ENCODE measurements around the gene CASZ1.

The CASZ1 gene

DNA sequence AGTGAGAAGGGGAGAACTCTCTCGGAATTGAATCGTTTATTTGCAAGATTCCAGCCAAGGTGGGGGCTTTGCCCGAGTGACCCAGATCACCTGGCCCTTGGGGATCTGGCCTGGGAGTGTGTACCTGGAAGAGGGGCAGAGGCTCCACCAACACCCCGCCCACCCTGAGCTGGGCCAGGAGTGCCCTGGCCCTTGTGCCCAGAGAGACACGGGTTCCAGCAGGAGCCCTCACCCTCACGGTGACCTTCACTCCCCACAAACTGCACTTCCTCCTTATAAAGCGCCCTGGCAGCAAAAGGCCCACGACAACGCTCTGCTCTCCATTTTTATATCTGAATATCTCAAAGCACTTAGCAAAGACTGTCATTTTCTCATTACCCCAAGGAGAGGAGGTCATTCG, 16.6 kb downstream of the CASZ1 start:
- in situ Hi-C loops (cut with HindIII; ENCODE audit: low pct_ligation_motif_present, low pct_unique_long_range_greater_than_20kb, low sequenced_read_pairs): no loop called here

DNA sequence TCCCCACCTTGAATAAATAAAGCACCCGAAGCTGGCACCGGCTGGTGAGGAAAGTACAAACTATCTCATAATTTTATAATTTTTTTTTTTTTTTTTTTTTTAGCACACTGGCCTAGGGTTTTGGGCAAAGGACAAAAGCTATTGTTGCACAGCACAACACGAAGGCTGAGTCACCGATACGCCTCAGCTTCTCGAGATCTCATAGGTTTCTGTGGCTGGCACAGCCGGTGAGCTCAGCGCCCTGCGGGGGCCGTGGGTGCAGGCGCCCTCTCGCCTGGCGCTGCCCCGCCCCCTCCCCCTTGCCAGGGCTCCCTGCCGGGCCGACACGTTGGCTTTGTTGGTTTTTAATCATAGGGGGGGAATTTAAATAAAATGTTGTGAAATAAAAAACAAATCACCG, 17.2 kb downstream of the CASZ1 start:
- no peak for DNase-seq
- in situ Hi-C loops (cut with HindIII; ENCODE audit: low pct_ligation_motif_present, low pct_unique_long_range_greater_than_20kb, low sequenced_read_pairs): no loop called here

More for the DNA sequence above, 16.6 kb downstream of the CASZ1 start:
- no peak for DNase-seq

DNA sequence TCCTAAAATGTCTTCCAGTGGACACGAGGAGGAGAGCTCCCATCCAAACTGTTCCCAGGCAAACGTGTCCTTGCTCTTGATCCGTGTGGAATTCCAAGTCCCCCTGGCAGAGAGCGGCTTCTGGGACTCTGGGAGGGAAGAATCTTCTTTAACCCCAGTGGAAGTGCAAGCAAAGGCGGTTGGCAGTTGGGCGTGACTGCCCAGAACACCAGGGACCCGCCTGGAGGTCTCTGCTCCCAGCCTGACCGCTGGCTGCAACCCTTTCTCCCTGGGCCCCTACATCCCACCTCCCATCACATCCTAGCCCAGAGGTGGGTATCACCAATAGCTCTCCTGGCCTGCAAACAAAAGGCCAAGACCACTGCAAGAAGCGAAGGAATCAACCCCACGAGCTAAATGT, 17.8 kb downstream of the CASZ1 start:
- in situ Hi-C loops (cut with HindIII; ENCODE audit: low pct_ligation_motif_present, low pct_unique_long_range_greater_than_20kb, low sequenced_read_pairs): no loop called here
- DNase-seq: no peak

DNA sequence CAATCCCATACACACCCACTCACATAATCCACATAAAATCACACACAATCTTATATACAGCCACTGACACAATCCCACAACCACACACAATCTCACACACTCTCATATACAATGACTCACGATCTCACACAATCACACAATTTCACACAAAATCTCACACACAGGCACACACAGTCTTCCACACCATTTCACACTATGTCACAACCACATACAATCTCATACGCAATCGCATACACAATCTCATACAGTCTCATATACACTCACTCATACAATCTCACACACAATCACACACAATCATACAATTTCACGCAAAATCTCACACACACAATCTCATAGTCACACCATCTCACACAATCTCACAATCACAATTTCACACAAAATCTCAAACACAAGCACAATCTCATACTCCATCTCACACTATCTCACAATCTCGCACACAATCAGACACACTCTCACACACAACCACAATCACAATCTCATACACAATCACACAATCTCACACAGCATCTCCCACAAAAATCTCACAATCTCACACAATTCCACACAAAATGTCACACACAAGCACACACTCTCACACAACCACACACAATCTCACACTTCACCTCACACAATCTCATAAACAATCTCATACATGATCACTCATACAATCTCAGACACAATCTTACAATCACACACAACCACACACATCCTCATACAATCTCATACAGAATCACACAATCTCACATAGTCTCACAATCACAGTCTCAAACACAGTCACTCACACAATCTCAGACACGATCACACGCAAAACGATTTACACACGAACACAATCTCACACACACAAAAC, 18.5 kb downstream of the CASZ1 start:
- in situ Hi-C loops (cut with HindIII; ENCODE audit: low pct_ligation_motif_present, low pct_unique_long_range_greater_than_20kb, low sequenced_read_pairs): no loop called here
- DNase-seq: no peak

DNA sequence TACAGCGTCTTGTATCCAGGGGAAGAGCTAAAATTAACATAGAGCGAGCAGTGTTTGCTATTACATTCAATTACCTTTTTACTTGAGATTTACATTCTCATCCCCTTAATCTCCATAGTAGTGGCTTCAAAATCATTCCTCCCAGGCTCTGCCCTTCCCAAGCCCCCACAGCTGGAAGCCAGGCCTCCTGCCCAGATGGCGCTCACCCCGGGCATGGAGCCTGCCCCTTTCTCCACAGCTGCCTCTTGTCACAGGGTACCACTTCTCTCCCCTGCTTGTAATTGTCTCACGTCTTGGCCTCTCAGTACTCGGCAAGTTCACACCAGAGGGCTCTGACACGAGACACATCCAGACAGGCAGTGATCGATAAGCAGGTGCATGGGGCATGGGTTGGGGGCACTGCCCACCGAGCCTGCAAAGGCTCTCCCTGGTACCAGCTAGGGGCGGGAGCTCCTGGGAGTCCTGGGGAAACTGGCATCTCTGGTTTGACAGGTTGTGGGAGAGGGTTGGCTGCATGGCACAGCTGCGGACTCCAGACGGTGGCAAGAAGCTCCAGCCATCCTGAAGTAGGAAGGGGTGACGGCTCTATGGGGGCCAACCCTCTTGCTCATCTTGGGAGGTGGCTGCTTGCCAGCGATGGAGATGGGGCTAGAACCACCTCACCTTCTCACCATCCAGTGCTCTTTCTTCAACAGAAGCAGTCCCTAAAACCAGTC, 20.1 kb downstream of the CASZ1 start:
- DNase-seq: no peak
- in situ Hi-C loops (cut with HindIII; ENCODE audit: low pct_ligation_motif_present, low pct_unique_long_range_greater_than_20kb, low sequenced_read_pairs): no loop called here

- in situ Hi-C loops (cut with HindIII; ENCODE audit: low pct_ligation_motif_present, low pct_unique_long_range_greater_than_20kb, low sequenced_read_pairs): no loop called here
- no peak for DNase-seq
These were observed 20.7 kb downstream of the CASZ1 start for GRCh38 chr1:10775763-10776162.

- in situ Hi-C loops (cut with HindIII; ENCODE audit: low pct_ligation_motif_present, low pct_unique_long_range_greater_than_20kb, low sequenced_read_pairs): no loop called here
- no peak for DNase-seq
These were observed 21.7 kb downstream of the CASZ1 start for GRCh38 chr1:10774615-10775310.

- DNase-seq: no peak
- in situ Hi-C loops (cut with HindIII; ENCODE audit: low pct_ligation_motif_present, low pct_unique_long_range_greater_than_20kb, low sequenced_read_pairs): no loop called here
These were observed 22.4 kb downstream of the CASZ1 start for GRCh38 chr1:10773851-10774614.

DNA sequence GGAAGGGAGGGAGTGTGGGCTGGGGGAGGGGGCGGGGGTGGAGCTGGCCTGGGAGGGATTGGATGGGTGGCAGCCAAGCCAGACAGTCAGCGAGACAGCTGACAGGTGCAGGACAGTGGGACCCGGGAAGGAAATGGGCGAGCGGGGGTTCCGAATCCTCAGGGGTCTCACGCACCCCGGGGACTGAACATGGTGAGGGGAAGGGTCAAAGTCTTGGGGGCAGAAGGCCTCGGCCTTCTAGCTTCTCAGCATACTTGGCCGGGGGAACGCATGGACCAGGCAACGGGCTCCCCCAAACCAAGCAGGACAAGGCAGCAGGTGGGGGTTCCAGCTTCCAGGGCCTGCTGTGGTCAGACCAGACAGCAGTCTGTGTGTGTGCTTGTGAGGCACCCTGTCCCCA, 23.1 kb downstream of the CASZ1 start:
- in situ Hi-C loops (cut with HindIII; ENCODE audit: low pct_ligation_motif_present, low pct_unique_long_range_greater_than_20kb, low sequenced_read_pairs): no loop called here
- no peak for DNase-seq

- DNase-seq: no peak
- in situ Hi-C loops (cut with HindIII; ENCODE audit: low pct_ligation_motif_present, low pct_unique_long_range_greater_than_20kb, low sequenced_read_pairs): no loop called here
These were observed 23.7 kb downstream of the CASZ1 start for GRCh38 chr1:10772711-10773110.

GRCh38 chr1:10771789-10772188, 24.7 kb downstream of the CASZ1 start:
- no peak for DNase-seq

GRCh38 chr1:10768552-10768951, 27.9 kb downstream of the CASZ1 start:
- in situ Hi-C loops (cut with HindIII; ENCODE audit: low pct_ligation_motif_present, low pct_unique_long_range_greater_than_20kb, low sequenced_read_pairs): no loop called here
- no peak for DNase-seq

More at GRCh38 chr1:10771789-10772188, 24.7 kb downstream of the CASZ1 start:
- in situ Hi-C loops (cut with HindIII; ENCODE audit: low pct_ligation_motif_present, low pct_unique_long_range_greater_than_20kb, low sequenced_read_pairs): no loop called here

DNA sequence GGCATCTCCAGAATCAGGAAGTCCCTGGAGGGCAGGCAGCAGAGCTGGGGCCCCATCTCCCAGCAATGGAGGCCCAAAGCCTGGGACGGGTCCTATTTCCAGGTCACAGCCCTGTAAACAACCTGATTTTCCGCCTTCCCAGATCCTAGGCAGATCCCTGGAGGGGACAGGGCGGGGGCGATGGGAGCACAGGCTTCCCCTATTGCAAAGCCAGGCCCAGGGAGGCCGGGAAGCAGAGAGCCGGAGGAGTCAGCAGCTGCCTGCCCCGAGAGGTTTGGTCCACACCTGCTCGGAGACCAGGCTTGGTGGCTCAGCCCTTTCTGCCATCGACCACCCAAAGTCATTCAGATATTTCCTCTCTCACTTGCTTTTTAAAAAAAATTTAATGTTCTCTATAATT, 29.2 kb downstream of the CASZ1 start:
- in situ Hi-C loops (cut with HindIII; ENCODE audit: low pct_ligation_motif_present, low pct_unique_long_range_greater_than_20kb, low sequenced_read_pairs): no loop called here
- DNase-seq: no peak

DNA sequence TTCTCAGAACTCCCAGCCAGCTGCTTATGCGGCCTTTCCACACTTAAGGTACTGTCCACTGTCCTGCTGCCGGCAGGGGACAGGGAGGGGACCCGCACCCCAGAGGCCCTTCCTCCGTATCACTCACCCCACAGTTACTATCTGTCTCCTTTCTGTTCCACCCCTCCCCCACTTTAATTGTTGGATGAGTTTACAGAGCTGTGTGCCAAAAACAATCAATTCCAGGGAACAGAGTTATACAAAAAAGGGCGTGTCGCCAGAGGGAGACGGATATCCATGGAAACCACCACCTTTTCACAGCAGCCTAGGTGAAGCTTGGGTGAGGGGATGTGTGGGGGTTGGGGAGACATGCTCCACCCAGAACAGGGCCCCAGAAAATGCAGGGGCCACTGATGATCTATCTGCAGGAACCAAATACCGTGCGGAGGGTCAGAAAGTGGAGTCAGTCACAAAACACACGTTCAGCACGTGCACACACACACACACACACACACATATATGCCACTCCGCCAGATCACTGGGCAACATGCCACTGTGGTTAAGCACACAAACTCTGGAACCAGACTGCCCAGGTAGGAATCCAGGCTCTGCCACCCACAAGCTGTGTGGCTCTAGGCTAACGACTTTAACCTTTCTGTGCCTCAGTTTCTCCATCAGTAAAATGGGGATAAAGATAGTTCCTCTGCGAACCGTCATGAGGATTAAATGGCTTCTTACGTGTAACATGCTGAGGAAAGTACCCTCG, 30.5 kb downstream of the CASZ1 start:
- no peak for DNase-seq

DNA sequence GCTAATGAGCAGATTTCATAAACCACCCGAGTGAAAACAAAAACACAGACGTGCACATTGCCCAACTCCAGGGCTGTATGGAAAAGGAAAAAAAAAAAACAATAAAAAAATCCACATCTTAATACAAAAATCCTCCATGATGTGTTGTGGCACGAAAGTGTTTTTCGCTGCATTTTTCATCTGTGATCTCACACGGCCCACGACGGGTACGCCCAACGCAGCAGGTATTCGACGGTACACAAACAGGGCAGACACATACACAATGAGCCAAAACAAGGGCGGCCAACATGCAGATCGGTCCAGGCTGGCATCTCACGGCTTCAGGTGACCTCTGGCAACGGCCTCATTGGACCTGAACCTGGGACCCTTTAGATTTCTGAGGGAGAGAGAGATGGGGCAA, 31.1 kb downstream of the CASZ1 start:
- in situ Hi-C loops (cut with HindIII; ENCODE audit: low pct_ligation_motif_present, low pct_unique_long_range_greater_than_20kb, low sequenced_read_pairs): no loop called here
- DNase-seq: no peak

More for the DNA sequence above, 30.5 kb downstream of the CASZ1 start:
- in situ Hi-C loops (cut with HindIII; ENCODE audit: low pct_ligation_motif_present, low pct_unique_long_range_greater_than_20kb, low sequenced_read_pairs): no loop called here

GRCh38 chr1:10764296-10764798, 32.1 kb downstream of the CASZ1 start:
- in situ Hi-C loops (cut with HindIII; ENCODE audit: low pct_ligation_motif_present, low pct_unique_long_range_greater_than_20kb, low sequenced_read_pairs): no loop called here
- no peak for DNase-seq

DNA sequence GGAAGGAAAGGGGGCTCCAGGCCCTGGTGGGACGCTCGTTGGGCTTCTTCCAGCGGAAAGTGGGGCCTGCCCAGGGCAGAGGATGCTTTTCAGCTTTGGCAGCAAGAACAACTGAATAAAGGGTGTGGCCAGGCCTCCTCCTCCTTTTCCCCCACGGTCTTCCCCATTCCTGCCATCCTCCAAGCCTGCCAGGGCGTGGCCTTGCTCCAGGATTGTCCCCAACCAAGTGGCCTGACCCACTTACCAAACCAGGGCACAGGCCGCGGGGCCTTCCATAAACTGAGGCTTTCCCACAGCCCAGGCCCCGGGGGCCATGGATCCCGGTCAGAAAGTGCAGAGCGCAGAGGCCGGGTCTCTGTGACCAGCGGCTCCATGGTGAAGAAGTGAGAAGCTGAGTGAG, 33.6 kb downstream of the CASZ1 start:
- in situ Hi-C loops (cut with HindIII; ENCODE audit: low pct_ligation_motif_present, low pct_unique_long_range_greater_than_20kb, low sequenced_read_pairs): no loop called here

DNA sequence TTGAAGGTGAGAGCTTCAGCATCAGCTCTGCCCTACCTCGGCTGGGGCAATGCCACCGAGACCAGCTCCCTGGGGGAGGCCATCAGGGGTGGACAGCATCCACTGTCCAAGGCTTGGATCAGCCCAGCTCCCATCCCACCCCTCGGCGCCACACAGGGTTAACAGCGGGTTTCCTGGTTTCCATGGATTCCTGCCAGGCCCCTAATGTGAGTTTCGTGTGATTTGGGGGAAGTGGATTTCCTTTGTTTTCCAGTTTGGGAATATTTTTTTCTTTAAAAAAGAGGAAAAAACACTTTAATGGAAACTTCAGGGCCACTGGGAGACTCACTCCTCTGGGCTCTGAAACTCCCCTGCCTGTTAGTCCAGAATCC, 34.3 kb downstream of the CASZ1 start:
- in situ Hi-C loops (cut with HindIII; ENCODE audit: low pct_ligation_motif_present, low pct_unique_long_range_greater_than_20kb, low sequenced_read_pairs): no loop called here
- no peak for DNase-seq

More for the DNA sequence above, 33.6 kb downstream of the CASZ1 start:
- no peak for DNase-seq

All from ACHN (cell line).